Measurements from ENCODE around the gene TMEM132D.

TMEM132D gene

DNA sequence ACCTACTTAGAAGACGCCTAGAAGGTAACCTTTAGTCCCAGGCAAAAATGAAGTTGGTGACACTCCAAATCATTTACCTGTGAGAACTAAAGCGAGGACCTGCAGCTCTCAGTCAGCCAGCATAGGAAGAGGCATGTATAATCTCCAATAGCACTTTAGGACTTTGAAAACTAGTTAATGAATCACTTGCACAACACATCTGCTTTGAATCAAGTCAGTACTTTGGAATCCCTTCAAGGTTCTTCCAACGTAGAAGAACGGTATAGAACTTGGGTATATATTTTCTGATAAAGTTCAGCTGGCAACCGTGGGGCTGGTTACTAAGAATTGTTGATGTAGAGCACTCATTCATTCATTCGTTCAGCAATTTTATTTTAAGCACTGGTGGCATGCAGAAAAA is 251.9 kb downstream of the TMEM132D start:
- DNase-seq = no peak

GRCh38 chr12:129641926-129642325 is 261.9 kb downstream of the TMEM132D start:
- DNase-seq = no peak

DNA sequence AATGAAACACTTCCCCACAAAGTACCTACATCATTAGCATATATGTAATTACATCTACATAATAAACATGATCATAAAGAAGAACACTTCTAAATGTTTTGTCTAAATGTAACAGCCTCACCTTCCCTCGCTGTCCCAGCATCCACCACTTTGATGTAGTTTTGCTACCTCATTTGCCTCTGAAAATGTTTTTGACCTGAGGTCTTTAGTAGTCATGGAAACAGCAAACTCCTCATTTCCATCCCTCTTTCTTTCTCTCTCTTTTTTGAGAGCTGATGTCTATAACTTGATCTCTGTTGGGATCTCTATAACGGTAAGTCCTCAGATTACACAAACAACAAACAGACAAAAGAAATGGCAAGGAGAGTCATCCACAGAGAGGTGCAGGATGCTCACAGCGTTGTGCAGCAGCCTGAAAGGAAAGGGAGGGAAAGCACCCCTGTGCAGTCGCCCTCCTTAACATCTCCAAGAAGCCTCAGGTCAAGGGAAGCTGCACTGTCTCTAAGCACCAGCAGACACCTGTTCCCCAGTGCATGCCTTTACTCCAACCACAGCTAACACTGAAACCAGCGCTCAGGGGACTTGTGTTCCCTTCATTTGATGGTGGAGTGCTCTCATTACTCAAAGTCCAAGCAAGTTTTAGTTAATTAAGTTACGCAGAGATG is 268.7 kb downstream of the TMEM132D start:
- peak; percentile 15 for DNase-seq

GRCh38 chr12:129631316-129631715 is 272.5 kb downstream of the TMEM132D start:
- no peak for DNase-seq

- DNase-seq = peak; percentile 22
Observed at GRCh38 chr12:129629901-129630300, 273.9 kb downstream of the TMEM132D start.

DNA sequence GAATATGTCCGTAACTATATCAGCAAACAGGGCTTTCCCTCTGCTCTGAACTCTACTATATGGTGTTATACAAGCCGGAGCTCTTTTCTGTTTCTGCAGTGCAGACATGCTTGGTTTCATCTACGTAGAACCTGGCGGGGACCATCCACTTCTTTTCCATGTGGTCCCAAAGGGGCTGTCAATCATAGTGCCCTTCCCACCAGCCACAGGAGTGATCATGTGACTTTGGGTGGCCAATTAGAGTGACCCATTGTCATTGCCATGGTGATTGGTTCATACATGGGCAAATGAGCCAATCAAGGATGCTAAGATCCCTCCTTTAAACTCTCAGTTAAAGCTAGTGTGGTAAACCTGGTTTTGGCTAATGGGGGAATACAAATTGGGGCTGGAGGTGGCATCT is 281.3 kb downstream of the TMEM132D start:
- DNase-seq = no peak

GRCh38 chr12:129619271-129619670 is 284.6 kb downstream of the TMEM132D start:
- no peak for DNase-seq

DNA sequence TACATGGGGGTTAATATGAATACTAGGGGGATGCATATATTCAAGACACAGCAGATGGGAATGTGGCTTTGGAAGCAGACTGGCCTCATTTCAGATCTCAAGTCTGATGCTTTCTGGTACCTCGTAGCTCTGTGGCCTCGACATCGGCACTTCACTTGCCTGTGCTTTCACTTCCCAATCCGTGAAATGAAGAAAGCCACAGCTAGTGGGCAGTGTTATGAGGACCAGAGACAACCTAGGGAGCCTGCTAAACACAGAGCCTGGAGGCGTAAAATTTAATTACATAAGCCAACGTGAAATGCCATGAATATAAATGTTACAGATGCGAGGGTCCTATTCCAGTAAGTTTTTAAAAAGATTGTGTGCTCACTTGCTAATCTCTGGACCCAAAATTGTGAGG is 286.0 kb downstream of the TMEM132D start:
- no peak for DNase-seq

DNA sequence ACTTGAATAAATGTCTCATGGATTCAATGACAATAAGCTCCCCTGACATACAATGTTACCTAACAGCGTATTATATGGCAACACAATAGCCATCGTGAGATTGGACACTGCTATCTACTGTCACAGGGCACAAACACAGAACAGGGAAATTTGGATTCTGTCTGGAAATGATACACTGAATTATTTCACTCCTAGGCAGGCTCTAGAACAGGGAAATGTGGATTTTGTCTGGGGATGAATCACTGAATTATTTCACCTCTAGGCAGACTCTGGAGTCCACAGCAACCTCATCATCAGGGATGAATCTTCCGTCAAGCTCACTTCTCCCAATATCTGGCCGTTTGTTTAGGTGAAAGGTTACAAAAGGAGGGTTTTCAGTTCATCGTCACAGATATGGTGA is 288.8 kb downstream of the TMEM132D start:
- no peak for DNase-seq

GRCh38 chr12:129614221-129614885 is 289.5 kb downstream of the TMEM132D start:
- DNase-seq = no peak

GRCh38 chr12:129613314-129613713 is 290.5 kb downstream of the TMEM132D start:
- no peak for DNase-seq

GRCh38 chr12:129610601-129611120 is 293.2 kb downstream of the TMEM132D start:
- DNase-seq = no peak

GRCh38 chr12:129607756-129608155 is 296.1 kb downstream of the TMEM132D start:
- no peak for DNase-seq

DNA sequence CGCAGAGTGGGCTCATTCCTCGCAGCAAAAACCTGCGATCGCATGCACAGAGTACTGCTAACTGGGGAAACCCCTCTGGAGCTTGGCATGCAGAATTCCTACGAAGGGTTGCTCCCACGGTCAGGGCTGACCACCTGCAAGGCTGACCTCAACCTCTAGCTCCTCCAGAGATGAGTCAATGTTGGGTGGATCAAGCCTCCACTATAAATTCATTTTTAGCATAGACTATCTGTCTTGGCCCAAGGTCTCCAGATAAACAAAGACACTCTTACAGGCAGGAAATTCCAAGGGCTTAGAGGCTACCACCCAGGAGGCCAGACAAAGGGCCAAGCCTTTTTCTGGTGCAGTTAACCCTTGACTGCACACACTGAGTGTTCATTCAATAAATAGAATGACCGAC is 296.5 kb downstream of the TMEM132D start:
- DNase-seq = no peak

DNA sequence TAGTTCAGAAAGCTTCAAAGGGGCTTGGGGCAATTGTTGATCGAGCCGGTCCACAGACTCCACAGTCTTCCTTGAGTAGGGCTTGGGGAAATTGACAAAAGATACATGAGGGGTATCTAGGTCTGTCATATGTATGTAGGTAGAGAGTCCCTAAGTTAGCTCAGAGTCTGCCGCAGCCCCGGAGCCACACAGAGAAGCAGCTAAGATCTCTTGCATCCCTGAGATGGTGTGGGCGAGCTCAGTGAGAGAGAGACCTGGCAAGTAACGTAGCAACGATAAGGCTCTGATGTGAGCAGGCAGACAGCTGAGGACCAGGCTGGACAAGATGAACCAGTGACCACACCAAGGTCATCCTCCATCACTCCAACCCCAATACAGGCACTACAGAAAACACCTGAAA is 297.6 kb downstream of the TMEM132D start:
- no peak for DNase-seq

DNA sequence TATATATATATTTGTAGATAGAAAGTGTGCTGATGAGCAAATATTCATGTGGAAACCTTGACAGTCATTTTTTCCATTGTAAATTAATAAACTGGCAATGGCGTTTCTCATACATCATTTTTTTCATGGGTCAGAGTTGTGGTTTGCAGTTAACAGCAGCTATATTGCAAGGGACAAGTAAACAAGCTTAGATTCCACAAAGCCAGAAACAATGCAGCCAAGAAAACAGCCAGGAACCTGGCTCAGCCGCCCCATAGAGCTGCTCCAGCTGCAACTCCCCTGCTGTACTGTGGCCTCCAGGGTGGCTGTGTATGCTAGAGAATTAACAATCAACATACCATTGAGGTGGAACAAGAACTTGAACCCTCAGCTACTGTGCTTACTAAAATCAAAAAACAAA is 298.2 kb downstream of the TMEM132D start:
- DNase-seq = no peak

- no peak for DNase-seq
Observed at GRCh38 chr12:129604506-129604905, 299.3 kb downstream of the TMEM132D start.

DNA sequence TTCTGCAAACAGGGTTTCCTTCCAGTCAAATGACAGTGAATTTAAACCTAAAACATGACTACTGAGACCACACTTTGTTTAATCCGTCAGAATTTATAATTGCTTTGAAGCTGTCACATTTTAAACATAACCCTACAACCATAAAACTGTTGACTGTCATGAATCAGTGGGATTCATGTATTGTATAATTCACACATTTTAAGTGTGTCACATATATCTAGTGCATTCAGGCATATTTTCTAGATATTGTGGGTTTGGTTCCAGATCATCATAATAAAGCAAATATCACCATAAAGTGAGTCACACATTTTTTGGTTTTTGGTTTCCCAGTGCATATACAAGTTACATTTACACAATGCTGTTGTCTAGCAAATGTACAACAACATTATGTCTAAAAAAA is 304.4 kb downstream of the TMEM132D start:
- DNase-seq = no peak

GRCh38 chr12:129594098-129594497 is 309.7 kb downstream of the TMEM132D start:
- no peak for DNase-seq

DNA sequence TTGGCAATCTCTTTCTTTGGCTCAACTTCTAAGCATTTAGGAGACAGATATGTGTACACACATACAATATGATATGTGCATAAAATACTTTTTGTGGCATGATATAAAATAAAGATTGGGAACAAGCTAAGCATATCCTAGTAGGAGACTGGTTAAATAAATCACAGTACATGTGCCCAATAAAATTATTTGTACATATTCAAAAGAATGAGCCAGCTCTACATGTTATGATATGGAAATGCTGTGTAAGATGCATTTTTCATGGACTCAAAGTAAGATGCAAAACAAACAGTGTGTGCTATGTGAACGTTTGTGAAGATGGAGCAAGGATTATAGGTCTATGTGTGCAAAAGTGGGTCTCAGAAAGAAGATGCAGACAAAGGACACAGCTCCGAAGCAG is 311.4 kb downstream of the TMEM132D start:
- DNase-seq = no peak

GRCh38 chr12:129589503-129589902 is 314.3 kb downstream of the TMEM132D start:
- DNase-seq = no peak

GRCh38 chr12:129588142-129588541 is 315.7 kb downstream of the TMEM132D start:
- no peak for DNase-seq

- no peak for DNase-seq
Observed at GRCh38 chr12:129585296-129585695, 318.5 kb downstream of the TMEM132D start.

- DNase-seq = no peak
Observed at GRCh38 chr12:129579879-129580278, 323.9 kb downstream of the TMEM132D start.

Data from DMS53 (cell line).